Measurements from ENCODE around the gene VCL.
"Not testable (repeated sequence)": the region's sequence is repeated elsewhere in the genome, so short reads cannot be mapped to it uniquely, and the experiment has no call there.

Gene VCL

DNA sequence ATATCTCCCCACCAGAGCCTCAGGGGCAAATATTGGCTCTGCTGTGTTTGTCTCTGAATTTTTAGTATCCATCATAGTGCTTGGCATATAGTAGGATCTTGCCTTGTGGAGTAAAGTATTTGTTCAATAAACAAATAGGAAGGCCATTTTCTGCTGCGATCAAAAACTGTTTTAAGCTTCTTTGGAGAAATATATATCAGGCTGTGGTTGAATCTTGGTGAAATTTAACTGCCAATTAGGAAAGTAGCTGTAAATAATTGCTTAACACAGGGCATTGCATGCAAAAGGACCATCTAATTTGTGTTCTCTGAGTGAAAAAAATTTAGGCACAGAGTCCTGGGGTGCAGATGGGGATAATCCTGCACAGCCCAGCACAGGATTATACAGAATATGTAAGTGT is 15.1 kb downstream of the VCL start:
- DNase-seq (ENCODE audit: low spot score in 2 of 2) (no peak), ATAC-seq (no peak)
- peaks cover 31% of the 10 kb centered on the region for H3K4me1 Mint-ChIP-seq
- no peaks in the 10 kb centered on the region for H3K9me3 Mint-ChIP-seq
- H3K4me3 Mint-ChIP-seq = no peak overlapping the region
- H3K27ac Mint-ChIP-seq = no peak overlapping the region
- H3K36me3 Mint-ChIP-seq = peaks cover 21% of the 10 kb centered on the region

DNA sequence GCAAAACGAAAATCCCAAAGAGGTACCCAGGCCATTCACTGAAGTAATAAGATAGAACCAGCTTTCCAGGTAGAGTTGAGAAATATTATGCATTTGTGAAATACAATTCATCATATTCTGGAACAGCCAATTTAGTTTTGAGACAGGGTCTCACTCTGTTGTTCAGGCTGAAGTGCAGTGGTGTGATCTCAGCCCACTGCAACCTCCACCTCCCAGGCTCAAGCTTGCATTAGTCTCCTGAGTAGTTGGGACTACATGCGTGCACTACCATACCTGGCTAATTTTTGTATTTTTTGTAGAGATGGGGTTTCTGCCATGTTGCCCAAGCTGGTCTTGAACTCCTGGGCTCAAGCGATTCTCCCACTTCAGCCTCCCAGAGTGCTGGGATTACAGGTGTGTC is 16.7 kb downstream of the VCL start:
- not testable (repeated sequence) for H3K9me3 Mint-ChIP-seq; H3K27ac Mint-ChIP-seq; H3K4me3 Mint-ChIP-seq; ATAC-seq; DNase-seq (ENCODE audit: low spot score in 2 of 2)
- peaks cover 21% of the 10 kb centered on the region for H3K36me3 Mint-ChIP-seq
- H3K4me1 Mint-ChIP-seq = peaks cover 36% of the 10 kb centered on the region

DNA sequence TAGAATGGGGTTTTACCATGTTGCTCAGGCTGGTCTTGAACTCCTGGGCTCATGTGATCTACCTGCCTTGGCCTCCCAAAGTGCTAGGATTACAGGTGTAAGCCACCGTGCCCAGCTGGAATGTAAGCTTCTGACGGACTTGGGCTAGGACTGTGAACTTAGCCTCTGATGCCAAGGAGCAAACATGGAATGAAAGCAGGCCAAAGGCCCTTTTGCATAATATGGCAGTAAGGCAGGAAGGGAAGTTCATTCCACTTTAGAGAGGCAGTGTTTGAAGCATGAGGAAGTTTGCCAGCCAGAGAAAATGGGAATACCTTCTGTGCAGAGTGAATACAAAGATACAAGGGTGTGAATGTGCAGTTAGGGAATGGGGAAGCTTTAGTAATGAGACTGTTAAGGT is 20.3 kb downstream of the VCL start:
- no peak overlapping the region for H3K27ac Mint-ChIP-seq

DNA sequence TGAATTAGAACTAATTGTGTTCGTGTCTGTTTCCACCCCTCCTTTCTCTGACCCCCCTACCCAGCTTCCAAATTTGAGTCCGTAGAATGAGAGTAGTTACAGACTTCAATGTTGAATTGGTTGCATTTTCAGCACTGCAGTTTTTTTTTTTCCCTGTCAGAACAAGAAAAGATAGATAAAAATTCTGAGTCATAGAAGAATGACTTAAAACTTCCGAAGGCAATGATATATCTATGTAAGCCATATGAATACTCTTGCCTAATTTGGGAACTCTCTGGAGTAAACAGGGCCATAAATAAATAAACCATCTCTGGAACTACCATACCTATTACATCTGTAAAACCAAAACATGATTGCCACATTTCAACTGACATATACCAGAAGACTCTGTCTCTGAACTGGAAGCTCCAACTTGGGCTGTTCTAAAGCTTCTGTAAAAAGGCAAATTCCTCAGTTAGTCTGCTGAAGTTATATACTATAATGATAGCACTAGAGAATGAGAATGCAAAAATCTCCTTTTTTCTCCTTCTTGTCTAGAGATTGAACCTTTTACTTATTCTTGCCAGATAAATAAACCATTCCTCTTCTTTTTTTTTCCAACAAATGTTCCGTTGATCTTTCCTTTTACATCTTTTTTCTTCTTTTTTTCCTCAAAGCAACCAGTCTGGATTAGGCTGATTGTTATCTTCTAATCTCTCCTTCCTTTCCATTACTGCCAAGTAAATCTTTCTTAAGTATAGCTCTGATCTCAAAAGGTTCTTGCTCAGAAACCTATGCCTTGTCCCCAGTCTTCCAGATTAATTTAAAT is 23.5 kb downstream of the VCL start:
- peak overlapping the region; percentile 52 for H3K4me3 Mint-ChIP-seq
- peaks cover 52% of the 10 kb centered on the region for H3K4me1 Mint-ChIP-seq
- ATAC-seq (peak; percentile 82), DNase-seq (ENCODE audit: low spot score in 2 of 2) (no peak)
- no peaks in the 10 kb centered on the region for H3K9me3 Mint-ChIP-seq
- H3K27ac Mint-ChIP-seq = peak overlapping the region; percentile 79
- H3K36me3 Mint-ChIP-seq = peaks cover 11% of the 10 kb centered on the region

More for the DNA sequence above, 20.3 kb downstream of the VCL start:
- ATAC-seq = no peak
- no peaks in the 10 kb centered on the region for H3K9me3 Mint-ChIP-seq
- H3K4me1 Mint-ChIP-seq = peaks cover 31% of the 10 kb centered on the region
- peaks cover 6% of the 10 kb centered on the region for H3K36me3 Mint-ChIP-seq
- no peak for DNase-seq (ENCODE audit: low spot score in 2 of 2)
- no peak overlapping the region for H3K4me3 Mint-ChIP-seq

DNA sequence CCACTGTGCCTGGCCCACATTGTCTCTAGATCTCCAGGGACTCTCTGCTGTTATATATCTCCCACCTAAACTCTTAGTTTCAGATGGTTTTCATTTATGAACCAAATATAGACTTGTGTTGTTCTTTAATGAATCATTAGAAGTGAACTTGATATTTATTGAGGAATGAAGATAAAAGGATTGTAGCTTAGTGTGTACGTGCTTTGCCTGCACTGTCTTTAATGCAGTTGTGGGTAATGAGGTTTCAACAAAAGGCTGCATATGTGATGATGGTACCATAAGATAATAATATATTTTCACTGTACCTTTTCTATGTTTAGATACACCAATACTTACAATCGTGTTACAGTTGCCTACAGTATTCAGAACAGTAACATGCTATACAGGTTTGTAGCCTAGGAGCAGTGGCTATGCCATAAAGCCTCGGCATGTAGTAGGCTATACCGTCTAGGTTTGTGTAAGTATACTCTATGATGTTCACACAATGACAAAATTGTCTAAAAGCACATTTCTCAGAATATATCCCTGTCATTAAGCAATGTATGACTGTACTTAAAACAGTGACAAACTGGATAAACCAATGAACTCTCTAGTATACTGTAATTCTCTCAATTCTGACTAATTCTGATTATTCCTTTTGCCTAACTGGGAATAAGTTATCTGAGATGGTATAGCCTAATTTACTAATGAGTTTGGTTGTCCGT is 25.2 kb downstream of the VCL start:
- Mint-ChIP-seq H3K9me3 (no peaks in the 10 kb centered on the region), H3K27ac (peak overlapping the region; percentile 53), H3K4me3 (peak overlapping the region; percentile 33), H3K4me1 (peaks cover 63% of the 10 kb centered on the region), H3K36me3 (peaks cover 11% of the 10 kb centered on the region)
- no peak for DNase-seq (ENCODE audit: low spot score in 2 of 2)
- ATAC-seq = peak; percentile 85

DNA sequence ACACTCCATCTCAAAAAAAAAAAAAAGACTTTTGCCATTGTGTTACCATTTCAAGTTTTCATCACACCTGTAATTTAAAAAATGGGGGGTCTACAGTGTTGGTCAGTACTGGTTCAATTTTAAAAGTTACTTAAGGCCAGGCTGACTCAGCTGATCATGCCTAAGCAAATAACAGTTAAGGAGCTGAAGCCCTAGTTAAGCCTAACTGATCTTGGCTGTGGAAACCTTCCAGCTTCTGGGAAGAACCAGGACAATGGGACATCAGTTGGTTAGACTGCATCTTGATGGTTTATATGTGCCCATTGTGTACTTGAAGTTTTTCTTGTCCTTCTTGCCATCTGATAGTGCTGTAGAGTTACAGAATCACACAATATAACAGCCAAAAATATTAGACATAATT is 26.7 kb downstream of the VCL start:
- Mint-ChIP-seq H3K4me1 (peaks cover 63% of the 10 kb centered on the region), H3K4me3 (no peak overlapping the region), H3K36me3 (peaks cover 11% of the 10 kb centered on the region), H3K9me3 (no peaks in the 10 kb centered on the region), H3K27ac (no peak overlapping the region)
- DNase-seq (ENCODE audit: low spot score in 2 of 2) = no peak
- ATAC-seq = no peak

DNA sequence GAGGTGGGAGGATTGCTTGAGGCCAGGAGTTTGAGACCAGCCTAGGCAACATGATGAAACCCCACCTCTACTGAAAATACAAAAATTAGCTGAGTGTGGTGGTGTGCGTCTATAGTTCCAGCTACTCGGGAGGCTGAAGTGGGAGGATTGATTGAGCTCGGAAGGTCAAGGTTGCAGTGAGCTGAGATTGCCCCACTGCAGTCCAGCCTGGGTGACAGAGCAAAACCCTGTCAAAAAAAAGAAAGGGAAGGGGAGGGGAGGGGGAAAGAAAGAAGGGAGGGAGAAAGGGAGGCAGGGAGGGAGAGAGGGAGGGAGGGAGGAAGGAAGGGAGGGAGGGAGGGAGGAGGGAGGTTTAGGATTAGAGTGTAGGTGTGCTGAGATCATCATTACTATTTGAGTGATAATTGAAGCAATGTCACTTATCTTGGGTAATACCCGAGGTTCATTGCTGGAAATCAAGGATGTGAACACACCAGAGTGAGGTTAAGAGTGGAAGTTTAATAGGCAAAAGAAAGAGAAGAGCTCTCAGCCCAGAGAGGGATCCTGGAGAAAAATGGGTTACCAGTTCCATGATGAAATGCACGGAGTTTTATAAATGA is 27.6 kb downstream of the VCL start:
- Mint-ChIP-seq H3K4me1 (peaks cover 66% of the 10 kb centered on the region), H3K36me3 (peaks cover 11% of the 10 kb centered on the region), H3K27ac (no peak overlapping the region), H3K4me3 (no peak overlapping the region), H3K9me3 (no peaks in the 10 kb centered on the region)
- no peak for ATAC-seq
- DNase-seq (ENCODE audit: low spot score in 2 of 2) = no peak

DNA sequence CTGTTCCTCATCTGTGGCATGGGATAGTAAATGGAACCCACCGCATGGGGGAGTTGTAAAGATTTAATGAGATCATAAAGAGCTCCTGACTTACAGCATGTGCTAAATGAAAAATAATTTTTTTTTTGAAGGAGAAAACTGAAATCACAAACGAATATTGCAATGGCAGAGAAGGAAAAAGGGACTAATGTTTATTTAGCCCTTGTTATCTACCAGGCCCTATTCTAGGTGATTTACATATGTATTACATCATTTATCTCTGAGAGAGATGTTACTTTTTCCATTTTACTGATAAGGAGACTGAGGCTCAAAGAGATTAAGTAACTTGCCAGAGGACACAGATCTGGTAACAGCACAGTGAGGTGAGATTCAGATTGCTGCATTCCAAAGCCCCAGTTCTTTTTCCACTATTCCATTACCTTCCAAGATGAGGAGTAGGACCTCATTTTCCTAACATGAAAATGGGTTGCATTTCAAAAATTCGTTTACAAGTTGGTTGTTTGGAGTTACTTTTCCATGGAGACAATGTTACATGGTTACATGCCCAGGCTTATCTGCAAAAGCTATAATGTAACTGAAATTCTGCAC is 28.6 kb downstream of the VCL start:
- Mint-ChIP-seq H3K4me1 (peaks cover 68% of the 10 kb centered on the region), H3K27ac (no peak overlapping the region), H3K36me3 (peaks cover 11% of the 10 kb centered on the region), H3K9me3 (no peaks in the 10 kb centered on the region), H3K4me3 (no peak overlapping the region)
- ATAC-seq (no peak), DNase-seq (ENCODE audit: low spot score in 2 of 2) (no peak)

DNA sequence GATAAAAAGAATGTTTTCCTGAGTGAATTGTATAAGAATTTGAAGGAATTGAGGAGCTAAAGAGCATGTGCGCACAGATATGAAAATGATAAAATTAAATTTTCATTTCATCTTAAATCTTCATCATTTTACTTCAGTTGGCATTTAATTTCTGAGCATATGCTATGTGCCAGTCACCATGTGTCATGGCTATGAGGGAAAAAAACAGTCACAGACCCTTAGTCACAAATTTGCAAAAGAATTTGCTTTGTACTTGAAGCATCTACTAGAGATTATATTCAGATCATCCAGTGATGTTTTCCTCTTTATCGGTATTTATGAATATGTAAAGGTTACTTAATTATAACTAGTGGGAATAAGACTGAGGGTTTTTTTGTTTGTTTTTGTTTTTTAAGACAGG is 29.8 kb downstream of the VCL start:
- H3K4me1 Mint-ChIP-seq = peaks cover 62% of the 10 kb centered on the region
- no peak for DNase-seq (ENCODE audit: low spot score in 2 of 2)
- no peaks in the 10 kb centered on the region for H3K9me3 Mint-ChIP-seq
- peak; percentile 57 for ATAC-seq
- H3K36me3 Mint-ChIP-seq = peaks cover 11% of the 10 kb centered on the region
- H3K27ac Mint-ChIP-seq = peak overlapping the region; percentile 78
- H3K4me3 Mint-ChIP-seq = no peak overlapping the region

DNA sequence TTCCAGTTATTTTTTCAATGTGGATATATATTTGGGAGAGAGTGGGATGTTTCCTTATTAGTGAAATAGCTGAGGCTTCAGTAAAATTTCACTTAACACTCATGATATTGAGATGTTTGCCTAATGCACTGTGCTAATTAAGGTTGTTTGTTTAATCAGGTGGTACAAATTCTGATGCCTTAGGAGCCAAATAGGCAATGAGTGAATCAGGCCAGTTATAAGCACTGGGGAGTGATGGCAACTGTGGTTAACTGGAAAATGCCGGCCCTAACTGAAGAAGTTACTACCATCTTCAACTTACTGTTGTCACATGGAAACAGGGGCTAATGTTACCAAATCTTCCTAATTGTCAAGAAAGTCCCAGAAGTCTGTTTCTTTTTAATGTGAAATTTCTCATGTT is 32.0 kb downstream of the VCL start:
- Mint-ChIP-seq H3K4me1 (peaks cover 74% of the 10 kb centered on the region), H3K27ac (no peak overlapping the region)

DNA sequence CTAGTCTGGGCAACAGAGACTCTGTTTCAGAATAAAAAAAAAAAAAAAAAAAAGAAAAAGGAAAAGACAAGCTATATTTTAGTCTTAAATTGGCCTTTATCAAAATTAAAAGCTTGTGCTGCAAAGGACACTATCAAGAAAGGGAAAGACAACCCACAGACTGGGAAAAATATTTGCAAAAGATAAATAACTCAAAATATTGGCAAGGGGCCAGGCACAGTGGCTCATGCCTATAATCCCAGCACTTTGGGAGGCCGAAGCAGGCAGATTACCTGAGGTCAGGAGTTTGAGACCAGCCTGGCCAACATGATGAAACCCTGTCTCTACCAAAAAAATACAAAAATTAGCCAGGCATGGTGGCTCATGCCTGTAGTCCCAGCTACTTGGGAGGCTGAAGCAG is 34.3 kb downstream of the VCL start:
- ATAC-seq, H3K4me3 Mint-ChIP-seq: not testable (repeated sequence)
- H3K4me1 Mint-ChIP-seq = peaks cover 56% of the 10 kb centered on the region

More for the DNA sequence above, 32.0 kb downstream of the VCL start:
- no peak for DNase-seq (ENCODE audit: low spot score in 2 of 2)
- Mint-ChIP-seq H3K9me3 (no peaks in the 10 kb centered on the region), H3K36me3 (peaks cover 10% of the 10 kb centered on the region), H3K4me3 (no peak overlapping the region)
- no peak for ATAC-seq

DNA sequence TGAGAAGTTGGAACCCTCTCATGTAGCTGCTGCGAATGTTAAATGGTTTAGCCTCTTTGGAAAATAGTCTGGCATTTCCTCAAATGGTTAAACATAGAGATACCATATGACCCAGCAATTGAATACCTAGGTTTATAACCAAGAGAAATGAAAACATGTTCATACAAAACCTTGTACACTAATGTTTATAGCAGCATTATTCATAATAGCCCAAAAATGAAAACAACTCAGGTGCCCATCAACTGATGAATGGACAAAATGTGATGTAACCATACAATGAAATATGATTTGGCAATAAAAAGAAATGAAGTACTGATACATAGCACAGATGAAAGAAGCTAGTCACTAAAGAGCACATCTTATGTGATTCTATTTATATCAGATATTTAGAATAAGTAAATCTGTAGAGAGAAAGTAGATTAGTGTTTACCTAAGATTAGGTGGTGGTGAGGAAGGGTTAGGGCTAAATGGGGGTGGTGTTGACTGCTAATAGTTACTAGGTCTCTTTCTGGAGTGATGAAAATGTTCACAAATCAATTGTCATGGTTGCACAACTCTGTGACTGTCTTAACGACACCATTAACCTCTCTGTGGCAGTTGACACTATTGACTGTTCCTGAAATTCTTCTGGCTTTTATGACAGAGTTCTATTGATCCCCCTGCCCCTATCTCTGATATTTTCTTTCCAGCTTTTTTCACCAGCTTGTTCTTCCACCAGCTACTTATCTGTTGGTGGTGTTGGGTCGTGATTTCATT is 35.2 kb downstream of the VCL start:
- H3K27ac Mint-ChIP-seq = peak overlapping the region; percentile 67
- DNase-seq (ENCODE audit: low spot score in 2 of 2) (no peak), ATAC-seq (no peak)
- H3K36me3 Mint-ChIP-seq = peaks cover 5% of the 10 kb centered on the region
- no peaks in the 10 kb centered on the region for H3K9me3 Mint-ChIP-seq
- H3K4me1 Mint-ChIP-seq = peaks cover 59% of the 10 kb centered on the region
- H3K4me3 Mint-ChIP-seq = no peak overlapping the region

More for the DNA sequence above, 34.3 kb downstream of the VCL start:
- DNase-seq (ENCODE audit: low spot score in 2 of 2); H3K36me3 Mint-ChIP-seq; H3K27ac Mint-ChIP-seq; H3K9me3 Mint-ChIP-seq: not testable (repeated sequence)

DNA sequence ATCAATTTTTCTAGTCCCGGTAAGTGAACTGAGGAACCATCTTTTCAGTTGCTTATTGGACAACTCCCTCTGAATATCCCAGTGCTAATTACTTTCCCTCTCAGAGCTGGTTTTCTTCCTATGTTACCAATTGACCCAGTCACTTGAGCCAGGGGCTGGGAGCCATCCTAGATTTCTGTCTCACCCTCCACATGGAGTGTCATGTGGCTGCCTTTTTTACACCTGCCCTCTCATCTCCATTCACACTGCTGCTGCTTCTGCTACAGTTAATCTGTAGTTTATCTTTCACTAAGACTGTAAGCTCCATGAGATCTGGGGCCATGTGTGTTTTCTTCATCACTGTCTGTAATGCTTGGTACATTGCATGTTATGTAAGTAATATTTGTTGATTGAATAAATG is 35.8 kb downstream of the VCL start:
- Mint-ChIP-seq H3K4me3 (no peak overlapping the region), H3K27ac (peak overlapping the region; percentile 67), H3K9me3 (no peaks in the 10 kb centered on the region), H3K4me1 (peaks cover 59% of the 10 kb centered on the region), H3K36me3 (peaks cover 5% of the 10 kb centered on the region)
- DNase-seq (ENCODE audit: low spot score in 2 of 2) (no peak), ATAC-seq (no peak)

DNA sequence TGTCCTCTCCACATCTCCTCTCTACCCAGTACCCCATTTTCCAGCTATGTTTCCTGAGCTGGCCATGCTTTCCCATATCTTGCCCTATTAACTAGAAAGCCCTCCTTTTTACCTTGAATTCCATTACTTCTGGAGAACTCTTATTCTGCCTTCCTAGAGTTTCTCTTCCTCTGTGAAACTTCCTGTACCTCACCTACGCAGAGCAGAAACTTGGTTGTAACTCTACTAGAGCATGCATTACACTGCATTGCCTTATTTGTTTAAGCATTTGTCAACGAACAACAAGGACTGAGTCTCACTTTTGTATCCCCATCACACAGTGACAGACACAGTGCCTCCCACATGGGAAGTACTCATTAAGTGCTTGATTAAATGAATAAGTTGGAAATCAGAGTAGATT is 36.4 kb downstream of the VCL start:
- H3K9me3 Mint-ChIP-seq = no peaks in the 10 kb centered on the region
- peaks cover 5% of the 10 kb centered on the region for H3K36me3 Mint-ChIP-seq
- ATAC-seq (no peak), DNase-seq (ENCODE audit: low spot score in 2 of 2) (no peak)
- H3K4me1 Mint-ChIP-seq = peaks cover 57% of the 10 kb centered on the region
- H3K27ac Mint-ChIP-seq = peak overlapping the region; percentile 67
- H3K4me3 Mint-ChIP-seq = no peak overlapping the region

DNA sequence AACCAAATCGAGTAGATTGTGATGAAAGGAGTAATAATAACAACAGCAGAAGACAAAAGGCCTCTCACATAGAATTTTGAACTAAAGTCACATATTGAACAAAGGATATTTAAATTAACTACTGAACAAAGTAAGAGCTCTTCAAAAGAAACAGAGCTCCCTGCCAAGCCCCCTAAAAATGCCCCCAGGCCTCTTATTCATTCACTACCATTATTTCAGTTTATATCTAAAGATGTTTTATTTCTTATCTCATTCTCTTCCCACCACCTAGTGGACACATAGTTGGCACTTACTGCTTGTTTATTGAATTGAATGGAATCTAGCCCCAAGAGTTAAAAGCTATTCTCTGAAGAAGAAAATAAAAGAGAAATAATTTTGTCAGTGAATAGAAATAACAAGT is 37.4 kb downstream of the VCL start:
- H3K27ac Mint-ChIP-seq = peak overlapping the region; percentile 67
- DNase-seq (ENCODE audit: low spot score in 2 of 2) (no peak), ATAC-seq (no peak)
- H3K4me3 Mint-ChIP-seq = no peak overlapping the region
- H3K36me3 Mint-ChIP-seq = peaks cover 5% of the 10 kb centered on the region
- H3K4me1 Mint-ChIP-seq = peaks cover 56% of the 10 kb centered on the region
- no peaks in the 10 kb centered on the region for H3K9me3 Mint-ChIP-seq
